Neural progenitor cell (in vitro differentiated cells): ENCODE measurements around the gene F8A2. TPM values are rescaled to one million over a fixed set of nuclear protein-coding genes. Genes with fewer than 3 reads are reported as not detected.

Source experiments
- DNase-seq: peaks from one replicate; pipeline ENCODE4 v3.0.0-alpha.2; 2016; ENCODE audit warnings: low spot score
- H2AFZ ChIP-seq: fragments of 200-600 bp; sonication (generic); replicated peaks from 2 replicates; pipeline ENCODE4 v1.6.1; 2016; ENCODE audit warnings: antibody characterized with exemption
- H3F3A ChIP-seq: fragments of 200-600 bp; sonication (generic); 2 replicates; pipeline ENCODE4 v1.6.1; 2016; ENCODE audit warnings: antibody characterized with exemption, low read depth
- H3K27ac ChIP-seq: fragments of 200-600 bp; sonication (generic); 2 replicates; pipeline ENCODE4 v1.5.1; 2016; ENCODE audit warnings: mild to moderate bottlenecking
- H3K27me3 ChIP-seq: fragments of 200-600 bp; sonication (generic); 2 replicates; pipeline ENCODE4 v1.6.1; 2016; ENCODE audit warnings: mild to moderate bottlenecking, moderate library complexity
- H3K36me3 ChIP-seq: fragments of 200-600 bp; sonication (generic); 2 replicates; pipeline ENCODE4 v1.5.1; 2016
- H3K4me1 ChIP-seq: fragments of 200-600 bp; sonication (generic); 2 replicates; pipeline ENCODE4 v1.6.1; 2016; ENCODE audit warnings: mixed run types
- H3K4me2 ChIP-seq: fragments of 200-600 bp; sonication (generic); 2 replicates; pipeline ENCODE4 v1.6.1; 2016
- H3K4me3 ChIP-seq: fragments of 200-600 bp; sonication (generic); 2 replicates; pipeline ENCODE4 v1.5.1; 2016
- H3K79me2 ChIP-seq: fragments of 200-600 bp; sonication (generic); 2 replicates; pipeline ENCODE4 v1.6.1; 2016; ENCODE audit warnings: low read depth
- H3K9ac ChIP-seq: fragments of 200-600 bp; sonication (generic); 2 replicates; pipeline ENCODE4 v1.6.1; 2016
- H3K9me3 ChIP-seq: fragments of 200-600 bp; sonication (generic); 2 replicates; pipeline ENCODE4 v1.5.1; 2016; ENCODE audit warnings: low read depth
- H4K20me1 ChIP-seq: fragments of 200-600 bp; sonication (generic); 2 replicates; pipeline ENCODE4 v1.6.1; 2016; ENCODE audit warnings: low read depth
- H3K27ac Mint-ChIP-seq: 3 replicates; pipeline ENCODE4 v1.8.0; 2021; ENCODE audit warnings: mixed read lengths
- H3K27me3 Mint-ChIP-seq: 2 replicates; pipeline ENCODE4 v1.8.0; 2022; ENCODE audit warnings: low read depth, mild to moderate bottlenecking, inconsistent platforms, moderate library complexity, mixed read lengths; ENCODE audit not compliant: insufficient read depth
- H3K36me3 Mint-ChIP-seq: 3 replicates; pipeline ENCODE4 v1.8.0; 2021; ENCODE audit warnings: mixed read lengths
- H3K4me1 Mint-ChIP-seq: 3 replicates; pipeline ENCODE4 v1.8.0; 2021; ENCODE audit warnings: mixed read lengths
- H3K4me3 Mint-ChIP-seq: 3 replicates; pipeline ENCODE4 v1.8.0; 2021; ENCODE audit warnings: mild to moderate bottlenecking, moderate library complexity, mixed read lengths
- H3K9me3 Mint-ChIP-seq: 3 replicates; pipeline ENCODE4 v1.8.0; 2020; ENCODE audit warnings: mixed read lengths
- EZH2 ChIP-seq: fragments of 200-600 bp; sonication (generic); IDR thresholded peaks from 2 replicates; pipeline ENCODE4 v1.6.1; 2017; ENCODE audit warnings: antibody characterized with exemption, mild to moderate bottlenecking, moderate library complexity
- EZH2phosphoT487 ChIP-seq: fragments of 200-600 bp; sonication (generic); IDR thresholded peaks from 2 replicates; pipeline ENCODE4 v1.6.1; 2017; ENCODE audit warnings: antibody characterized with exemption
- microRNA-seq: library from miRNA; unstranded; fragments of <30 nt; microRNA quantifications from one replicate; pipeline ENCODE4, GENCODE V29; 2016
- small RNA-seq: library from RNA; depleted of rRNA; stranded (forward); fragments of <200 nt; gene quantifications from one replicate; pipeline ENCODE3, GENCODE V24; 2015
- total RNA-seq: library from RNA; depleted of rRNA; stranded (reverse); fragments of >200 nt; gene quantifications from 2 replicates; pipeline ENCODE4 v1.2.3, GENCODE V29; 2015; ENCODE audit warnings: low replicate concordance
- TF ChIP-seq, protein P1 (sequence below): fragments of 200-600 bp; sonication (generic); IDR thresholded peaks from 2 replicates; pipeline ENCODE4 v1.5.1; 2017; ENCODE audit warnings: antibody characterized with exemption, mild to moderate bottlenecking

The F8A2 gene
- total RNA-seq, 1 donor from 2014 or later = not detected

DNA sequence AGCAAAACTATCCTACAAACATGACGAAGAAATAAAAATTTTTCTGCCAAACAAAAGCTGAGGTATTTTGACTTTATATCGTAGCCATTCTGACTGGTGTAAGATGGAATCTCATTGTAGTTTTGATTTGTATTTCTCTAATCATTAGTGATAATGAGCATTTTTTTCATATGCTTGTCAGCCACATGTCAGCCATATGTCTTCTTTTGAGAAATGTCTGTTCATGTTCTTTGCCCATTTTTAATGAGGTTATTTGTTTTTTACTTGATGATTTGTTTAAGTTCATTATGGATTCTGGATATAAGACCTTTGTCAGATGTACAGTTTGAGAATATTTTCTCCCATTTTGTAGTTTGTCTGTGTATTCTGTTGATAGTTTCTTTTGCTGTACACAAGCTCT is 24.5 kb downstream of the F8A2 start:
- Mint-ChIP-seq H3K4me1 (no peaks in the 10 kb centered on the region), H3K27me3 (no peaks in the 10 kb centered on the region), H3K36me3 (peaks cover 2% of the 10 kb centered on the region), H3K27ac (no peak overlapping the region), H3K9me3 (peaks cover 25% of the 10 kb centered on the region), H3K4me3 (no peak overlapping the region)
- no peak overlapping the region for H2AFZ ChIP-seq
- H3K4me3 ChIP-seq = no peak overlapping the region
- H3K4me2 ChIP-seq = no peak overlapping the region
- H3K36me3 ChIP-seq = no peaks in the 10 kb centered on the region
- DNase-seq = no peak
- peaks cover 16% of the 10 kb centered on the region for H3K9me3 ChIP-seq
- TF ChIP-seq, protein P1, sequence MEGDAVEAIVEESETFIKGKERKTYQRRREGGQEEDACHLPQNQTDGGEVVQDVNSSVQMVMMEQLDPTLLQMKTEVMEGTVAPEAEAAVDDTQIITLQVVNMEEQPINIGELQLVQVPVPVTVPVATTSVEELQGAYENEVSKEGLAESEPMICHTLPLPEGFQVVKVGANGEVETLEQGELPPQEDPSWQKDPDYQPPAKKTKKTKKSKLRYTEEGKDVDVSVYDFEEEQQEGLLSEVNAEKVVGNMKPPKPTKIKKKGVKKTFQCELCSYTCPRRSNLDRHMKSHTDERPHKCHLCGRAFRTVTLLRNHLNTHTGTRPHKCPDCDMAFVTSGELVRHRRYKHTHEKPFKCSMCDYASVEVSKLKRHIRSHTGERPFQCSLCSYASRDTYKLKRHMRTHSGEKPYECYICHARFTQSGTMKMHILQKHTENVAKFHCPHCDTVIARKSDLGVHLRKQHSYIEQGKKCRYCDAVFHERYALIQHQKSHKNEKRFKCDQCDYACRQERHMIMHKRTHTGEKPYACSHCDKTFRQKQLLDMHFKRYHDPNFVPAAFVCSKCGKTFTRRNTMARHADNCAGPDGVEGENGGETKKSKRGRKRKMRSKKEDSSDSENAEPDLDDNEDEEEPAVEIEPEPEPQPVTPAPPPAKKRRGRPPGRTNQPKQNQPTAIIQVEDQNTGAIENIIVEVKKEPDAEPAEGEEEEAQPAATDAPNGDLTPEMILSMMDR = no peak
- no peak for TF ChIP-seq EZH2phosphoT487
- TF ChIP-seq EZH2 = no peak
- H3F3A ChIP-seq = no peaks in the 10 kb centered on the region
- no peaks in the 10 kb centered on the region for H3K27me3 ChIP-seq
- H3K79me2 ChIP-seq = no peaks in the 10 kb centered on the region
- H3K4me1 ChIP-seq = no peaks in the 10 kb centered on the region
- H4K20me1 ChIP-seq = no peaks in the 10 kb centered on the region
- H3K27ac ChIP-seq = no peak overlapping the region
- H3K9ac ChIP-seq = no peak overlapping the region

DNA sequence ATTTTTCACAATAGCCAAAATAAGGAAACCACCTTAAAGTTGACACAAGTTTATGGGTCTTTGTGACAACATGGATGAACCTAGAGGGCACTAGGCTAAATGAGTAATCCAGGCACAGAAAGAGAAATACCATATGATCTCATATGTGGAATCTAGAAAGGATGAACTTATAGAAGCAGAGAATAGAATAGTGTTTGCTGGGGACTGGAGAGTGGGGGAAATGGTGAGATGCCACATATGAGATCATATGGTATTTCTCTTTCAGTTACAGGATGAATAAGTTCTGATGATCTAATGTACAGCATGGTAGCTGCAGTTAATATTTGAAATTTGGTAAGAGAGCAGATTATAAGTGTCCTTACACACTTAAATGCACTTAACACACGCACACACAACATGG is 35.9 kb downstream of the F8A2 start:
- H3K9me3 Mint-ChIP-seq = peaks cover 5% of the 10 kb centered on the region
- no peaks in the 10 kb centered on the region for H3K27me3 ChIP-seq
- no peak overlapping the region for H2AFZ ChIP-seq
- no peaks in the 10 kb centered on the region for H3K27me3 Mint-ChIP-seq
- no peaks in the 10 kb centered on the region for H4K20me1 ChIP-seq
- no peak overlapping the region for H3K4me3 ChIP-seq
- no peak overlapping the region for H3K27ac ChIP-seq
- H3K4me1 Mint-ChIP-seq = no peaks in the 10 kb centered on the region
- no peaks in the 10 kb centered on the region for H3F3A ChIP-seq
- no peaks in the 10 kb centered on the region for H3K4me1 ChIP-seq
- no peak overlapping the region for H3K27ac Mint-ChIP-seq
- H3K79me2 ChIP-seq = no peaks in the 10 kb centered on the region
- no peak overlapping the region for H3K4me3 Mint-ChIP-seq
- TF ChIP-seq, protein P1 = no peak
- no peak for TF ChIP-seq EZH2
- no peak for TF ChIP-seq EZH2phosphoT487
- H3K9ac ChIP-seq = no peak overlapping the region
- H3K36me3 ChIP-seq = no peaks in the 10 kb centered on the region
- no peaks in the 10 kb centered on the region for H3K36me3 Mint-ChIP-seq
- no peak overlapping the region for H3K4me2 ChIP-seq
- DNase-seq = no peak
- H3K9me3 ChIP-seq = peaks cover 14% of the 10 kb centered on the region

Small RNAs within 50 kb of the gene (microRNA-seq; reads per million reads assigned to microRNA genes)
- not detected for gene MIR1184-2

Small RNAs within 50 kb of the gene (small RNA-seq; reads per million reads assigned to genes)
- gene MIR1184-2 = not detected

Other genes with a start within 250 kb of the F8A2 start
- 115 and 217 TPM in 2 replicates for gene VBP1, start 165.6 kb upstream of the F8A2 start, total RNA-seq
- gene RAB39B, start 117.6 kb upstream of the F8A2 start, total RNA-seq = 6.3 and 8.7 TPM in 2 replicates
- 0.28 TPM in 1 of 2 replicates, not detected in the other for gene CLIC2, start 47.5 kb upstream of the F8A2 start, total RNA-seq
- gene F8A3, start 76.5 kb downstream of the F8A2 start, total RNA-seq = 0.73 and 3.5 TPM in 2 replicates
- 1.1 and 1.7 TPM in 2 replicates for gene SPRY3, start 230.5 kb downstream of the F8A2 start, total RNA-seq
- gene TMLHE, start 230.9 kb downstream of the F8A2 start, total RNA-seq = 18.6 and 27.6 TPM in 2 replicates